ENCODE results near the gene GRM5.

The GRM5 gene

DNA sequence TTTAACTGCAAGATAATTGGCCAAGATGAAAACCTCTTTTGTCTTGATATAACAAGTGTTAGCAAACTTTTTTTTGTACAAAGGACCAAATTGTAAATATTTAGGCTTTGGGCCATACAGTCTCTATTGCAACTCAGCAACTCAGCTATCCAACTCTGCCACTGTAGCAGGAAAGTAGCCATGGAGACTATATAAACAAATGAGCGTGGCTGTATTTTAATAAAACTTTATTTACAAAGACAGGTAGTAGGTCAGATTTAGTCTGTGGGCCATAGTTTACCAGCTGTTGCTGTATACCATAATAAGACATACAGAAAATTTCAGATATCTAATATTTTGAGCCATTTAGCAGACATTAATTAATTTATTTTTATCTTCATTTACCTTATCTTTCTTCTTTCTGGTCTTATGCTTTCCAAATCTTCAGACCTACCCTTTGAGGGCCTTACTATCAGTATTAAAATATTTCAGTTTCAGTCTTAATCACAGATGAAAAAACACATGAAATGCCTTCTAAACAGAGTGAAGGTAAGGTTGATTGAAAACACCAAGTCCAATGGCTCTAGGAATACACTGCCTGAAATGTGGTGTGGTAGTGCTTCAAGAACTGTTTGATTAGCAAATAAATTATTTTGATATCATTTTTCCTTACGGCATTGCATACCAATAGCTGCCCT, 471.4 kb downstream of the GRM5 start:
- TF ChIP-seq, protein P1, sequence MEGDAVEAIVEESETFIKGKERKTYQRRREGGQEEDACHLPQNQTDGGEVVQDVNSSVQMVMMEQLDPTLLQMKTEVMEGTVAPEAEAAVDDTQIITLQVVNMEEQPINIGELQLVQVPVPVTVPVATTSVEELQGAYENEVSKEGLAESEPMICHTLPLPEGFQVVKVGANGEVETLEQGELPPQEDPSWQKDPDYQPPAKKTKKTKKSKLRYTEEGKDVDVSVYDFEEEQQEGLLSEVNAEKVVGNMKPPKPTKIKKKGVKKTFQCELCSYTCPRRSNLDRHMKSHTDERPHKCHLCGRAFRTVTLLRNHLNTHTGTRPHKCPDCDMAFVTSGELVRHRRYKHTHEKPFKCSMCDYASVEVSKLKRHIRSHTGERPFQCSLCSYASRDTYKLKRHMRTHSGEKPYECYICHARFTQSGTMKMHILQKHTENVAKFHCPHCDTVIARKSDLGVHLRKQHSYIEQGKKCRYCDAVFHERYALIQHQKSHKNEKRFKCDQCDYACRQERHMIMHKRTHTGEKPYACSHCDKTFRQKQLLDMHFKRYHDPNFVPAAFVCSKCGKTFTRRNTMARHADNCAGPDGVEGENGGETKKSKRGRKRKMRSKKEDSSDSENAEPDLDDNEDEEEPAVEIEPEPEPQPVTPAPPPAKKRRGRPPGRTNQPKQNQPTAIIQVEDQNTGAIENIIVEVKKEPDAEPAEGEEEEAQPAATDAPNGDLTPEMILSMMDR (conservative IDR thresholded peaks at IDR 0.05; ENCODE audit: low read depth, low read length): no peak
- DNase-seq (ENCODE audit: low read depth): no peak
- no peak overlapping the region for H3K4me3 ChIP-seq (ENCODE audit: low read length)

DNA sequence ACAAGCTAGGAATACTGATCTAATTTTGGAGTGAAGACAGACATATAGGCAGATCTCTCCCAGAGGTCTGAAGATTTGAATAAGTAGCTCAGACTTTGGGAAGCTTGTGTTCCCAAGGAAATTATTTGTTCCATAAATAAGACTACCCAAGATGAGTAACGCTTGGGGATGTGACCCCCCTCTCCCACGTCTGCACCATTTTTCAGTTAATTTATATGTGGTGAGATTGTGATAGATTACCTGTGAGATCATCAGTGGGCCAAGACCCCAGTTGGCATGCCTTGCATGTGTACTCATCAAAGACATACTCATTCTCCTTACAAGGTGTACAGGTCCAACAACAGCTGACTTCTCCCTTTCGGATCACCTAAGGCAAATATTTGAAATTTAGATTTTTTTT, 475.4 kb downstream of the GRM5 start:
- no peak for DNase-seq (ENCODE audit: low read depth)
- no peak overlapping the region for H3K4me3 ChIP-seq (ENCODE audit: low read length)
- TF ChIP-seq, protein P1 (conservative IDR thresholded peaks at IDR 0.05; ENCODE audit: low read depth, low read length): no peak

DNA sequence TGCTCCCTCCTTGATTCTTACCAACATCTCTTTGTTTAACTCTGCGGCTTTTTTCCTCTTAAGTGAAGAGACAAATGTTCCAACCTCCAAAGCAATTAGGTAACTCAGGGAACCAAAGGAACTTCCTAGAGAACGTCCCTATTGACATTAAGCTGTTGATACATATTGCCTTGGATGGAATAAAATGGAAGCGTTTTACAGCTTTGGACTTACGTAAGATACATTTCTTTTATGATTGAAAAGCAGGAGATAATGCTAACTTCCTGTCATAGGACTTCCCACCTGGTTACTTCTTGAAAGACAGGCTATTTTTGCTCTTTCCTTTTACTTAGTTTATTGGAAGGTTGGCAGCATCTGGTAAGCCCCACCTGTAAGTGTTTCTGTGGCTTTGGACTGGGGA, 482.5 kb downstream of the GRM5 start:
- no peak for DNase-seq (ENCODE audit: low read depth)
- TF ChIP-seq, protein P1 (conservative IDR thresholded peaks at IDR 0.05; ENCODE audit: low read depth, low read length): no peak
- H3K4me3 ChIP-seq (ENCODE audit: low read length): no peak overlapping the region

DNA sequence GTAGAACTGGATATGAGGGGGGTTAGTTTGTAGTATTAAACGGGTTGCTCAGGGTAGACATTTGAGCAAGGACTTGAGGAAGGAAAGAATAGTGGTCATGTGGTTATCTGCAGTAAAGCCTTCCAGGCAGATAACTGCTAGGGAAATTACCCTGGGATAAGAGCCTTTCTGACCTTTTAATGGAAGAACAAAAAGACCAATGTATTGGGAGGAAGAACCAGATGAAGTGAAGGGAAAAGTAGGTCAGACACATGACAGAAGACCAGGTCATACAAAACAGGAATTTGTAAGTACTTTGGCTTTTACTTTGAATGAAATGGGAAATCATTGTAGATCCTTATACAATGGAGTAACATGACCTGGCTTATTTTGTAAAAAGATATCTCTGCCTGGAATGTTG, 486.3 kb downstream of the GRM5 start:
- DNase-seq (ENCODE audit: low read depth): no peak
- TF ChIP-seq, protein P1 (conservative IDR thresholded peaks at IDR 0.05; ENCODE audit: low read depth, low read length): no peak
- no peak overlapping the region for H3K4me3 ChIP-seq (ENCODE audit: low read length)

DNA sequence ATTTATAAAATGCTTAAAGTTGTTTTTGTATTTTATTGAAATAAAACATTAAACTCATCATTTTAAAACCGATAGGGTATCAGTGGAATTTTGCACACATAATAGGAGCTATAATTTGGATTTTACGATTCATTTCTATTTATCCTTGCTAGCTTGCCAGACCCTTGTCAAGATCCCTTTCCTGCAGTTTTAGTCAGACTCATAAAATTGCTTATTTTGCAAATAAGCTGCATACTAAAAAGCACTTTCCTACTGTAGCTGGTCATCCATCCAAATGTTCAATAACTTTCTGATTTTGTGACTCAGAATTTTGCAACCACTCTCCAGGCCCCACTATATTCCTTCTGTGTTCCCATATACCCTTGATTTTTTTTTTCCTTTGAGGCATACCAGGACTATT, 489.0 kb downstream of the GRM5 start:
- H3K4me3 ChIP-seq (ENCODE audit: low read length): no peak overlapping the region
- no peak for DNase-seq (ENCODE audit: low read depth)
- TF ChIP-seq, protein P1 (conservative IDR thresholded peaks at IDR 0.05; ENCODE audit: low read depth, low read length): no peak

DNA sequence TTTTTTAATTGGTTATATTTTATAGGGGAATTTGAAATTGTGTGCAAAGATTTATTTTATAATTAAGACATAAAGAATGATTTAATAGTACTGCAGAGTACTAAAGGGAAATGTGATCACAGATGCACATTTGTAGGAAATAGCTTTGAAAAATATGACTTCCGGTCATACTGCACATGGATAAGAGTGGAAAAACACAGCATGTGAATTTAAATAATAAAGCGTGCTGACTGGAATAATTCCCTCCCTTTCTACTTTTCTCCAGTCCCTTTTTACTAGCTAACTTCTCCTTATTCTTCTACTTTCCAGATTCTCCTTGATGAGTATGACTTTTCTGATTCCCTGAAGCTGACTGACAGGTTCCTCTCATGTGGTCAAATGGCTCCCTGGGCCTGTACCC, 489.9 kb downstream of the GRM5 start:
- TF ChIP-seq, protein P1 (conservative IDR thresholded peaks at IDR 0.05; ENCODE audit: low read depth, low read length): no peak
- DNase-seq (ENCODE audit: low read depth): no peak

DNA sequence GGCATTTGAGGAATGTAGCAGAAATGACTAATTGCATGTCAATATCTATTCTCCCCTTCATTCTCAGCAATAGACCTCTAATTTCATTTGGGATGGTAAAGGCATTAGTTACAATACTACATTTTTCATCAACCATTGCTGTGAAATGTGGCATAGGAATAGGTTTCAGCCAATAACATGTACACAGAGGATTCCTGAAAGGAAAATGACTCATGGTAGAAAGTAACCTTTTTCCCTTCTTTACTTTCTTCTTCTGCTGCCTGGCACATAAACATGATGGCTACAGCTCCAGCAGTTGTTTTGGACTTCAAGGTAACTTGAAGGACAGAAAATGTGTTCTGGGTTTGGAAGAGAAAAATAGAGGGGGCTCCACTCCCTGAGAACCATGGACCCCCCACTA, 496.4 kb downstream of the GRM5 start:
- no peak overlapping the region for H3K4me3 ChIP-seq (ENCODE audit: low read length)
- DNase-seq (ENCODE audit: low read depth): no peak
- TF ChIP-seq, protein P1 (conservative IDR thresholded peaks at IDR 0.05; ENCODE audit: low read depth, low read length): no peak

More for the DNA sequence above, 489.9 kb downstream of the GRM5 start:
- H3K4me3 ChIP-seq (ENCODE audit: low read length): no peak overlapping the region
